OCI-LY1 (cell line): ENCODE data around the gene RBX1.

Source experiments
- H2AFZ ChIP-seq: fragments of 200-600 bp; sonication (generic), shearing (Covaris generic); 2 replicates; pipeline ENCODE4 v1.6.0; 2014; ENCODE audit warnings: antibody characterized with exemption, mild to moderate bottlenecking, low read length
- H3F3A ChIP-seq: fragments of 200-600 bp; sonication (generic), shearing (Covaris generic); 2 replicates; pipeline ENCODE4 v1.6.0; 2014; ENCODE audit warnings: mild to moderate bottlenecking, antibody characterized with exemption, low read length, moderate library complexity; ENCODE audit not compliant: insufficient read depth
- H3K27ac ChIP-seq: fragments of 200-600 bp; sonication (generic); 2 replicates; pipeline ENCODE4 v1.5.1; 2014; ENCODE audit warnings: low read length, mixed run types, mild to moderate bottlenecking, low read depth; ENCODE audit not compliant: poor library complexity, severe bottlenecking
- H3K27me3 ChIP-seq: fragments of 200-600 bp; sonication (generic); 2 replicates; pipeline ENCODE4 v1.6.0; 2014; ENCODE audit warnings: antibody characterized with exemption, mild to moderate bottlenecking, low read length, moderate library complexity; ENCODE audit not compliant: insufficient read depth
- H3K36me3 ChIP-seq: fragments of 200-600 bp; sonication (generic); 2 replicates; pipeline ENCODE4 v1.6.1; 2014; ENCODE audit warnings: mild to moderate bottlenecking, antibody characterized with exemption, low read length, moderate library complexity, mixed read lengths; ENCODE audit not compliant: insufficient read depth
- H3K4me1 ChIP-seq: fragments of 200-600 bp; sonication (generic); 2 replicates; pipeline ENCODE4 v1.5.1; 2014; ENCODE audit warnings: mild to moderate bottlenecking, low read length, moderate library complexity; ENCODE audit not compliant: insufficient read depth, severe bottlenecking
- H3K4me2 ChIP-seq: fragments of 200-600 bp; sonication (generic), shearing (Covaris generic); 2 replicates; pipeline ENCODE4 v1.6.1; 2014; ENCODE audit warnings: low read length
- H3K4me3 ChIP-seq: fragments of 200-600 bp; sonication (generic); 2 replicates; pipeline ENCODE4 v1.5.1; 2014; ENCODE audit warnings: low read length, low read depth, mild to moderate bottlenecking, mixed read lengths; ENCODE audit not compliant: poor library complexity, severe bottlenecking
- H3K79me2 ChIP-seq: fragments of 200-600 bp; shearing (Covaris generic); 2 replicates; pipeline ENCODE4 v1.6.1; 2016; ENCODE audit warnings: mixed run types, low read length, mixed read lengths; ENCODE audit not compliant: insufficient read depth
- H3K9ac ChIP-seq: fragments of 200-600 bp; sonication (generic), shearing (Covaris generic); 2 replicates; pipeline ENCODE4 v1.6.1; 2014; ENCODE audit warnings: mild to moderate bottlenecking, low read length, mixed read lengths
- H3K9me2 ChIP-seq: fragments of 200-600 bp; sonication (generic), shearing (Covaris generic); 2 replicates; pipeline ENCODE4 v1.6.1; 2014; ENCODE audit warnings: low read depth, mild to moderate bottlenecking, low read length, mixed read lengths
- H3K9me3 ChIP-seq: fragments of 200-600 bp; shearing (Covaris generic); 2 replicates; pipeline ENCODE4 v1.6.1; 2014; ENCODE audit warnings: low read length, mixed read lengths
- H4K20me1 ChIP-seq: fragments of 200-600 bp; sonication (generic), shearing (Covaris generic); 2 replicates; pipeline ENCODE4 v1.6.0; 2016; ENCODE audit warnings: mild to moderate bottlenecking, low read length; ENCODE audit not compliant: insufficient read depth
- CTCF ChIP-seq: fragments of 200-600 bp; sonication (generic), shearing (Covaris generic); IDR thresholded peaks from 2 replicates; pipeline ENCODE4 v1.5.1; 2017; ENCODE audit warnings: mild to moderate bottlenecking, antibody characterized with exemption, low read length, moderate library complexity, mixed read lengths
- EZH2 ChIP-seq: fragments of 200-600 bp; sonication (generic), shearing (Covaris generic); IDR thresholded peaks from 2 replicates; pipeline ENCODE4 v1.8.0; 2017; ENCODE audit warnings: borderline replicate concordance, mixed run types, mild to moderate bottlenecking, antibody characterized with exemption, low read length, moderate library complexity, mixed read lengths

Gene RBX1

DNA sequence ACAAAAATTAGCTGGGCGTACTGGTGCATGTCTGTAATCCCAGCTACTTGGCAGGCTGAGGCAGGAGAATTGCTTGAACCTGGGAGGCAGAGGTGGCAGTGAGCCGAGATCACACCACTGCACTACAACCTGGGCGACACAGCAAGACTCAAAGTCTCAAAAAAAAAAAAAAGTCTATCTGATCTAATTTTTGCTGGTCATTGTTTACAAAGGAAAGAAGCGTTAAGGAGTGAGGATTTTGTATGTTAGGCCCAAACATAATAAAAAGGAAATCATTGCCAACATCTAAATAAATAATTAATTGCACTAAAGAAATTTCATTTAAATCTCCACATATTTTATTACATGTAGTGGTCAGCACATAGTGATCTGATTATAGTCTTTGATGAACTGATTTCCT, 2.9 kb downstream of the RBX1 start:
- Histone ChIP-seq H3K36me3 (peaks cover 49% of the 10 kb centered on the region), H3K4me2 (no peak overlapping the region), H4K20me1 (no peaks in the 10 kb centered on the region), H3K9me3 (no peaks in the 10 kb centered on the region), H3K79me2 (peaks cover 39% of the 10 kb centered on the region), H3K4me1 (peaks cover 23% of the 10 kb centered on the region), H3F3A (no peaks in the 10 kb centered on the region), H3K4me3 (no peak overlapping the region), H3K27ac (no peak overlapping the region), H3K9me2 (no peaks in the 10 kb centered on the region), H3K9ac (no peak overlapping the region; the same call in 1 of the 2 replicates), H3K27me3 (no peaks in the 10 kb centered on the region), H2AFZ (no peak overlapping the region)
- TF ChIP-seq CTCF = no peak
- TF ChIP-seq EZH2 = no peak

DNA sequence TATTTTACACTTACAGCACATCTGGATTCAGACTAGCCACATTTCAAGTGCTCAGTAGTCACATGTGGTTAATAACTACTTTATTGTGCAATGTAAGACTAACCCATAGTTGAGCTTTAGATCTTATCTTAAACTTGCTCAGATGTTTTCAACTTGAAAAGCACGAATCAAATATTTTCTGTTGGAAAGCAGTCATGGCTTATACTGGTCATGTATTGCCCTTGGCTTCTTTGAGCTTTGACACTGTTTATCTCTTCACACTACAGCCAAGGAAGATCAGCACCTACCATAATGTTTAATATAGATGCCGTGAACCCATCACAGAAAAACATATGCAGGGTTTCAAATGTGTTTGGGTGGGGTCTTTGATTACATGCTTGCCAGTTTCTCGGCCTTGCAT, 4.4 kb downstream of the RBX1 start:
- Histone ChIP-seq H3K9me2 (no peaks in the 10 kb centered on the region), H3K9ac (no peak overlapping the region), H3K4me2 (no peak overlapping the region), H3F3A (no peaks in the 10 kb centered on the region), H3K27ac (no peak overlapping the region), H3K9me3 (no peaks in the 10 kb centered on the region), H4K20me1 (no peaks in the 10 kb centered on the region), H3K4me3 (no peak overlapping the region), H3K79me2 (peaks cover 44% of the 10 kb centered on the region), H3K27me3 (no peaks in the 10 kb centered on the region), H3K36me3 (peaks cover 63% of the 10 kb centered on the region), H2AFZ (no peak overlapping the region), H3K4me1 (peaks cover 23% of the 10 kb centered on the region)
- no peak for TF ChIP-seq CTCF
- no peak for TF ChIP-seq EZH2

GRCh38 chr22:40957601-40958000, 6.4 kb downstream of the RBX1 start:
- Histone ChIP-seq H2AFZ (no peak overlapping the region), H3K9me2 (no peaks in the 10 kb centered on the region), H3K36me3 (peaks cover 75% of the 10 kb centered on the region), H3K9ac (no peak overlapping the region), H4K20me1 (no peaks in the 10 kb centered on the region), H3K27me3 (no peaks in the 10 kb centered on the region), H3F3A (no peaks in the 10 kb centered on the region), H3K27ac (no peak overlapping the region), H3K4me1 (peaks cover 17% of the 10 kb centered on the region), H3K79me2 (peaks cover 36% of the 10 kb centered on the region), H3K9me3 (no peaks in the 10 kb centered on the region), H3K4me2 (no peak overlapping the region), H3K4me3 (no peak overlapping the region)
- TF ChIP-seq EZH2 (no peak), CTCF (no peak)
